Nephron (organoid): ENCODE data around the gene UBB.

Source experiments
- H3K27ac Mint-ChIP-seq, 3 experiments: 2 replicates each; pipeline ENCODE4 v1.8.0; 2020; ENCODE audit warnings: mixed read lengths in 3 of 3, mild to moderate bottlenecking in 2 of 3, moderate library complexity in 1 of 3
- H3K27me3 Mint-ChIP-seq: 2 replicates; pipeline ENCODE4 v1.8.0; 2021; ENCODE audit warnings: low read depth, mild to moderate bottlenecking, moderate library complexity, mixed read lengths
- H3K36me3 Mint-ChIP-seq: 2 replicates; pipeline ENCODE4 v1.8.0; 2020; ENCODE audit warnings: low read depth, mixed read lengths
- H3K4me1 Mint-ChIP-seq: 2 replicates; pipeline ENCODE4 v1.8.0; 2020; ENCODE audit warnings: mixed read lengths
- H3K4me3 Mint-ChIP-seq, 3 experiments: 2 replicates each; pipeline ENCODE4 v1.8.0; 2020; ENCODE audit warnings: mild to moderate bottlenecking in 3 of 3, mixed read lengths in 3 of 3, moderate library complexity in 2 of 3
- H3K9me3 Mint-ChIP-seq: 2 replicates; pipeline ENCODE4 v1.8.0; 2020; ENCODE audit warnings: mixed read lengths
- TF ChIP-seq, protein P1 (sequence below), 3 experiments: fragments of 200-600 bp; sonication (generic); IDR thresholded peaks; one replicate each; pipeline ENCODE4 v1.5.0; 2021; ENCODE audit warnings: antibody characterized with exemption in 3 of 3; ENCODE audit not compliant: unreplicated experiment in 3 of 3

Gene UBB

DNA sequence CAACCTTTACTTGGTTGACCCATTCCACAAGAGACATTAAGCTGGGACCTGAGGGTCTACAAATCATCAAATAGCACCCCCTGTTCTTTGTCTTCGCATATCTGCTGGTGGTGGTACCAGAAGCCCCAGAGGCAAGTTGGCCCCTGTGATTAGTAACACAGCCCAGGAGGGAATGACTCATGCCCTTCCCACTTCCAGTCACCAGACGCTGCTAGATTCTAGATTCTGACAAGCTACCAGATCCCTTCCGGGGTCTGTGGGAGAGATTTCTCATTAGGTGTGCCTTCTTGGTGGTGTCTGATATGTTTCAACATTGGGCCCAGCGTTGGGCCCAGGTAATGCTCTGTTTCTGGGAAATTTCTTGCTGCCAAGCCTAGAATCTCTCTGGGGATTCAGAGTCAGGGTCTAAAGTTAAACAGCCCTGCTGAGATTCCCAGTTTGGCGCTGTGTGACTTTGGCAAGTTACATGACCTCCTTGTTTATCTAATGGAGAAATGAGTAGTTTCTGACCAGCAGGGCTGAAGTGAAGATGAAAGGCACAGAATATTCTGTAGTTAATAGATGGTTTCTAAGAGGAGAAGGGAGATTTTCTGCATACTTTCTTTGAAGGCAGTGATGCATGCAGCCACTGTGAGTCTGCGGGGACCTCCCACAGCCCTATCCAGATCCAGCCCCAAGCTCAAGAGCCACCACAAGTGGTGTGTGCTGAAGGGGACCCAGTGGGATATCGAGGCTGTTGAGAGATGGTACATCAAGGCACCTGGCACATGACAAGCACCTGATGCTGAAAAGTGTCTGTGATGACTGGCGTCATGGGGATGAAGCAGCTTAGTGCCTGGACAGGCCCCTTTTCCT, 38.4 kb downstream of the UBB start:
- Mint-ChIP-seq H3K4me1 (peaks cover 7% of the 10 kb centered on the region), H3K4me3 (no peak overlapping the region), H3K36me3 (no peaks in the 10 kb centered on the region), H3K27me3 (no peaks in the 10 kb centered on the region), H3K27ac (peak overlapping the region; percentile 2 to 26 (median 7)), H3K9me3 (no peaks in the 10 kb centered on the region)
- TF ChIP-seq, protein P1, sequence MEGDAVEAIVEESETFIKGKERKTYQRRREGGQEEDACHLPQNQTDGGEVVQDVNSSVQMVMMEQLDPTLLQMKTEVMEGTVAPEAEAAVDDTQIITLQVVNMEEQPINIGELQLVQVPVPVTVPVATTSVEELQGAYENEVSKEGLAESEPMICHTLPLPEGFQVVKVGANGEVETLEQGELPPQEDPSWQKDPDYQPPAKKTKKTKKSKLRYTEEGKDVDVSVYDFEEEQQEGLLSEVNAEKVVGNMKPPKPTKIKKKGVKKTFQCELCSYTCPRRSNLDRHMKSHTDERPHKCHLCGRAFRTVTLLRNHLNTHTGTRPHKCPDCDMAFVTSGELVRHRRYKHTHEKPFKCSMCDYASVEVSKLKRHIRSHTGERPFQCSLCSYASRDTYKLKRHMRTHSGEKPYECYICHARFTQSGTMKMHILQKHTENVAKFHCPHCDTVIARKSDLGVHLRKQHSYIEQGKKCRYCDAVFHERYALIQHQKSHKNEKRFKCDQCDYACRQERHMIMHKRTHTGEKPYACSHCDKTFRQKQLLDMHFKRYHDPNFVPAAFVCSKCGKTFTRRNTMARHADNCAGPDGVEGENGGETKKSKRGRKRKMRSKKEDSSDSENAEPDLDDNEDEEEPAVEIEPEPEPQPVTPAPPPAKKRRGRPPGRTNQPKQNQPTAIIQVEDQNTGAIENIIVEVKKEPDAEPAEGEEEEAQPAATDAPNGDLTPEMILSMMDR (IDR thresholded peaks at IDR 0.05; ENCODE audit: unreplicated experiment in 3 of 3): no peak

DNA sequence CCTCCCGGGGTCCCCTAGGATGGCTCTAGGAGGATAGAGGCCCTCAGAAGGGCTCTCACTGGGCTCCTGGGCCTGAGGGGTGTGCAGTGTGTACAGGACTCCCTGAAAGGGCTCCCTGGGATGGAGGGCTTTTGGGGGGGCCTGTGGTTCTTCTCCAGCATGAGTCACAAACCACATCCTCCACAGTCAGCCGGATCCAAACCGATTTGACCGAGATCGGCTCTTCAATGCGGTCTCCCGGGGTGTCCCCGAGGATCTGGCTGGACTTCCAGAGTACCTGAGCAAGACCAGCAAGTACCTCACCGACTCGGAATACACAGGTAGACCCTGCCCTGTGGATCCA, 39.0 kb downstream of the UBB start:
- H3K4me1 Mint-ChIP-seq: peaks cover 7% of the 10 kb centered on the region
- no peak overlapping the region for H3K27ac Mint-ChIP-seq
- no peak overlapping the region for H3K4me3 Mint-ChIP-seq
- TF ChIP-seq, protein P1 (IDR thresholded peaks at IDR 0.05; ENCODE audit: unreplicated experiment in 3 of 3): no peak
- H3K9me3 Mint-ChIP-seq: no peaks in the 10 kb centered on the region
- no peaks in the 10 kb centered on the region for H3K36me3 Mint-ChIP-seq
- no peaks in the 10 kb centered on the region for H3K27me3 Mint-ChIP-seq

DNA sequence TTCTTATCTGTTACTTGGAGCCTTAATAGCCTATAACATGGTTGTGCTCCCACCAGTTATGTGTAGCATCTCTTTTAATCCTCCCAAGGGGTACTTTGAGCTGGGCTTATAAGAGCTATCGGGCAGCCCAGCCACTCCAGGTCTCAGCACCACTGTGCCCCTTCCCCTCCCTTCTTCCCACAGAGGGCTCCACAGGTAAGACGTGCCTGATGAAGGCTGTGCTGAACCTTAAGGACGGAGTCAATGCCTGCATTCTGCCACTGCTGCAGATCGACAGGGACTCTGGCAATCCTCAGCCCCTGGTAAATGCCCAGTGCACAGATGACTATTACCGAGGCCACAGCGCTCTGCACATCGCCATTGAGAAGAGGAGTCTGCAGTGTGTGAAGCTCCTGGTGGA, 41.5 kb downstream of the UBB start:
- H3K27me3 Mint-ChIP-seq: no peaks in the 10 kb centered on the region
- no peak overlapping the region for H3K4me3 Mint-ChIP-seq
- H3K36me3 Mint-ChIP-seq: no peaks in the 10 kb centered on the region
- H3K4me1 Mint-ChIP-seq: peaks cover 22% of the 10 kb centered on the region
- no peaks in the 10 kb centered on the region for H3K9me3 Mint-ChIP-seq
- no peak overlapping the region for H3K27ac Mint-ChIP-seq
- TF ChIP-seq, protein P1 (IDR thresholded peaks at IDR 0.05; ENCODE audit: unreplicated experiment in 3 of 3): no peak

DNA sequence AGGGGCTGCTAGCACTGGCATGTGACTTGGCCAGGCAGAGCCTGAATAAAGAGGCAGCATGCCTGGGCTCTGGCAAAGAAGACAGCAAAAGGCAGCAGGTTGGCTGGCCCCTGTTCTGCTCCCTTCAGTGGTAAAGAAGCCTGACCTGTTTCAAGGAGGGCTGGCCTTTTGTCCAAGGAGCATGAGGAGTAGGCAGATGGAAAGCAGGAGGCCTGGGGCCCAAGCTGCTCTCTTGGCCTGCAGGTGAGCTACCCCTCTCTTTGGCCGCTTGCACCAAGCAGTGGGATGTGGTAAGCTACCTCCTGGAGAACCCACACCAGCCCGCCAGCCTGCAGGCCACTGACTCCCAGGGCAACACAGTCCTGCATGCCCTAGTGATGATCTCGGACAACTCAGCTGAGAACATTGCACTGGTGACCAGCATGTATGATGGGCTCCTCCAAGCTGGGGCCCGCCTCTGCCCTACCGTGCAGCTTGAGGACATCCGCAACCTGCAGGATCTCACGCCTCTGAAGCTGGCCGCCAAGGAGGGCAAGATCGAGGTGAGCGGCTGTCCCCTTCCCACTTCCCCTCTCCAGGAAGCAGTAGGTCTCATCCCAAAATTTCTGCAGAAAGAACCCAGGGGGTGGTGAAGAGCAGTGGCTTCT, 42.5 kb downstream of the UBB start:
- H3K4me1 Mint-ChIP-seq: peaks cover 22% of the 10 kb centered on the region
- no peaks in the 10 kb centered on the region for H3K27me3 Mint-ChIP-seq

DNA sequence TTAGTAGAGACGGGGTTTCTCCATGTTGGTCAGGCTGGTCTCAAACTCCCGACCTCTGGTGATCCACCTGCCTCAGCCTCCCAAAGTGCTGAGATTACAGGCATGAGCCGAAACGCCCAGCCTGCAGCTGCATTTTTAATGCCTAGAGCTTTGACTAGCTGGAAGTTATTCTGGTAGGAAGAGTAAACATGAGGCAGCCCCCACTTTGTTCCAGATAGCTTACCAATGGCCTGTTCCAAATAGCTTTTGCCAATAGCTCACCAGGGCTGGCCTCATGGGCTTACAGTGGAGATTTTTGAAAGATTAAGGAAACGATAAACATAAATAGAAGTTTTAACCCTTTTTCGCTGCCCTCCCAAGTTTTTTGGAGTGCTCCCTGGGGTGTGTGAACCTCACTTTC, 44.3 kb downstream of the UBB start:
- Mint-ChIP-seq H3K9me3 (no peaks in the 10 kb centered on the region), H3K27ac (no peak overlapping the region), H3K36me3 (no peaks in the 10 kb centered on the region), H3K4me3 (no peak overlapping the region), H3K27me3 (no peaks in the 10 kb centered on the region), H3K4me1 (peaks cover 15% of the 10 kb centered on the region)
- TF ChIP-seq, protein P1 (IDR thresholded peaks at IDR 0.05; ENCODE audit: unreplicated experiment in 3 of 3): no peak

More for the DNA sequence above, 42.5 kb downstream of the UBB start:
- H3K9me3 Mint-ChIP-seq: no peaks in the 10 kb centered on the region
- no peak overlapping the region for H3K27ac Mint-ChIP-seq
- no peaks in the 10 kb centered on the region for H3K36me3 Mint-ChIP-seq
- TF ChIP-seq, protein P1 (IDR thresholded peaks at IDR 0.05; ENCODE audit: unreplicated experiment in 3 of 3): no peak
- H3K4me3 Mint-ChIP-seq: no peak overlapping the region
